B cell (primary cell): ENCODE measurements around the gene STXBP4. TPM values are rescaled to one million over a fixed set of nuclear protein-coding genes. Genes with fewer than 3 reads are reported as not detected.

ENCODE experiments used
- ATAC-seq: fragments of 200-7000 bp; cut with Tn5 transposase; one replicate; pipeline ENCODE4 v1.10.0; 2021; ENCODE audit warnings: low read depth, mild to moderate bottlenecking, moderate number of reproducible peaks, moderate library complexity
- CTCF ChIA-PET: fragments of 350-600 bp; sonication (Branson Sonifier 250); formaldehyde crosslinking; loops from one replicate; lab custom pipeline; 2021; ENCODE audit warnings: antibody characterized with exemption, inconsistent platforms; lab: Charles Lee
- POLR2A ChIA-PET: fragments of 350-600 bp; sonication (Branson Sonifier 250); formaldehyde crosslinking; loops from one replicate; lab custom pipeline; 2021; ENCODE audit warnings: antibody characterized with exemption; lab: Charles Lee
- DNase-seq: peaks from one replicate; pipeline ENCODE4 v3.0.0; 2013
- H2AFZ ChIP-seq: 2 replicates; pipeline ENCODE4 v1.6.1; 2012; ENCODE audit warnings: mild to moderate bottlenecking, low read depth, low read length; ENCODE audit not compliant: insufficient read depth, poor library complexity, severe bottlenecking
- H3K27ac ChIP-seq, 2 donors: 1 replicate in 1 of 2; 2 replicates in 1 of 2; pipeline ENCODE4 v1.5.1; 2012 to 2013; ENCODE audit warnings: low read length in 2 of 2, mild to moderate bottlenecking in 2 of 2, moderate library complexity in 1 of 2
- H3K27me3 ChIP-seq, 4 experiments: fragments of 200-600 bp in 1 of 4; sonication (generic) in 1 of 4; replicated peaks in 1 of 4; 1 replicate in 2 of 4; 2 replicates in 2 of 4; pipeline versions ENCODE4 v1.6.1 to v1.7.0; 2013 to 2016; ENCODE audit warnings: low read length in 3 of 4, mild to moderate bottlenecking in 2 of 4, mixed read lengths in 1 of 4, moderate library complexity in 1 of 4; ENCODE audit not compliant: insufficient read depth in 4 of 4, control insufficient read depth in 3 of 4; ENCODE audit errors: control extremely low read depth in 1 of 4
- H3K36me3 ChIP-seq, 2 experiments: replicated peaks in 1 of 2; 1 replicate in 1 of 2; 2 replicates in 1 of 2; pipeline versions ENCODE4 v1.6.1 to v1.7.1; 2013; ENCODE audit warnings: low read length in 1 of 2; ENCODE audit not compliant: insufficient read depth in 2 of 2, control insufficient read depth in 1 of 2; ENCODE audit errors: control extremely low read depth in 1 of 2, extremely low read depth in 1 of 2
- H3K4me1 ChIP-seq, 2 donors: fragments of 200-600 bp in 1 of 2; sonication (generic) in 1 of 2; 1 replicate in 1 of 2; 2 replicates in 1 of 2; pipeline versions ENCODE4 v1.5.1 to v1.6.1; 2013 to 2017; ENCODE audit warnings: low read length in 2 of 2; ENCODE audit not compliant: control insufficient read depth in 2 of 2, insufficient read depth in 2 of 2
- H3K4me2 ChIP-seq: replicated peaks from 2 replicates; pipeline ENCODE3; 2012; ENCODE audit warnings: mild to moderate bottlenecking, low read depth, low read length; ENCODE audit not compliant: poor library complexity, severe bottlenecking
- H3K4me3 ChIP-seq, 5 experiments: fragments of 200-600 bp in 1 of 5; sonication (generic) in 1 of 5; 1 replicate in 3 of 5; 2 replicates in 2 of 5; pipeline versions ENCODE4 v1.5.1 to v1.7.0; 2011 to 2016; ENCODE audit warnings: low read length in 4 of 5, mild to moderate bottlenecking in 4 of 5, low read depth in 2 of 5, control low read depth in 1 of 5, moderate library complexity in 1 of 5; ENCODE audit not compliant: insufficient read depth in 1 of 5; ENCODE audit errors: control extremely low read depth in 1 of 5, extremely low read depth in 1 of 5
- H3K79me2 ChIP-seq: fragments of 200-600 bp; sonication (generic); one replicate; pipeline ENCODE4 v1.6.0; 2016; ENCODE audit warnings: low read length; ENCODE audit not compliant: control insufficient read depth, insufficient read depth
- H3K9ac ChIP-seq: fragments of 200-600 bp; sonication (generic); 2 replicates; pipeline ENCODE4 v1.6.1; 2017; ENCODE audit warnings: mild to moderate bottlenecking, low read length, moderate library complexity
- H3K9me3 ChIP-seq, 3 donors: one replicate each; pipeline versions ENCODE4 v1.6.1 to v1.7.1; 2013; ENCODE audit warnings: low read length in 2 of 3; ENCODE audit not compliant: control insufficient read depth in 2 of 3, insufficient read depth in 1 of 3; ENCODE audit errors: control extremely low read depth in 1 of 3
- H4K20me1 ChIP-seq: 2 replicates; pipeline ENCODE4 v1.6.0; 2012; ENCODE audit warnings: mild to moderate bottlenecking, low read length; ENCODE audit not compliant: insufficient read depth, control insufficient read depth, poor library complexity, severe bottlenecking
- H3K27ac Mint-ChIP-seq: one replicate; pipeline ENCODE4 v1.8.0; 2021; ENCODE audit warnings: mixed read lengths
- H3K27me3 Mint-ChIP-seq: one replicate; pipeline ENCODE4 v1.8.0; 2021; ENCODE audit warnings: mixed read lengths
- H3K4me1 Mint-ChIP-seq: one replicate; pipeline ENCODE4 v1.8.0; 2021; ENCODE audit warnings: mixed read lengths
- H3K4me3 Mint-ChIP-seq: one replicate; pipeline ENCODE4 v1.8.0; 2021; ENCODE audit warnings: mixed read lengths
- H3K9me3 Mint-ChIP-seq: one replicate; pipeline ENCODE4 v1.8.0; 2022; ENCODE audit warnings: mixed read lengths; ENCODE audit not compliant: insufficient read depth
- CTCF ChIP-seq: fragments of 200-600 bp; IDR thresholded peaks from one replicate; pipeline ENCODE4 v1.8.0; 2022; ENCODE audit warnings: antibody characterized with exemption, mild to moderate bottlenecking
- EZH2 ChIP-seq: IDR thresholded peaks from 2 replicates; pipeline ENCODE4 v1.6.1; 2012; ENCODE audit warnings: borderline replicate concordance, low read depth, mild to moderate bottlenecking, moderate library complexity, low read length; ENCODE audit not compliant: insufficient read depth, poor library complexity, severe bottlenecking
- WGBS: methylation state at CpG from one replicate; pipeline ENCODE4 v1.1.5; 2013; ENCODE audit warnings: missing lambda C conversion rate; ENCODE audit not compliant: insufficient coverage; 5-methylcytosine and 5-hydroxymethylcytosine counted together
- intact Hi-C: fragments of 100-400 bp; cut with micrococcal nuclease; formaldehyde crosslinking; loops from one replicate; pipeline ENCODE4 v1.10.0; 2022
- polyA plus RNA-seq: library from polyadenylated mRNA; depleted of rRNA; stranded (reverse); fragments of >200 nt; gene quantifications from 2 replicates; pipeline ENCODE4 v1.2.3, GENCODE V29; 2012
- total RNA-seq, 2 donors: library from RNA; stranded (reverse); fragments of 120-200 nt in 1 of 2; gene quantifications; 1 replicate in 1 of 2; 2 replicates in 1 of 2; pipeline versions ENCODE4 v1.2.3 to v1.2.4, GENCODE V29; 2013 to 2022

STXBP4 gene
- total and polyA plus RNA-seq, 2 donors (not counting 1 experiment from before 2014, with no cell fraction given), result 1.2 to 11.4 TPM

GRCh38 chr17:55161935-55162555 is 193.5 kb downstream of the STXBP4 start:
- H3K27me3 Mint-ChIP-seq, result no peaks in the 10 kb centered on the region
- no peak for DNase-seq
- 94% methylated on average over 3 of the region's 7 CpGs for WGBS
- H3K36me3 ChIP-seq, result no peaks in the 10 kb centered on the region
- H3K9ac ChIP-seq, result no peak overlapping the region
- H3K4me3 Mint-ChIP-seq, result no peak overlapping the region
- H2AFZ ChIP-seq, result no peak overlapping the region
- POLR2A ChIA-PET, result no interaction called here
- no peaks in the 10 kb centered on the region for H3K4me1 ChIP-seq
- no peak overlapping the region for H3K4me3 ChIP-seq
- no peaks in the 10 kb centered on the region for H3K79me2 ChIP-seq
- CTCF ChIA-PET, result no interaction called here
- no peaks in the 10 kb centered on the region for H3K9me3 Mint-ChIP-seq
- H3K27ac ChIP-seq, result no peak overlapping the region
- no peak overlapping the region for H3K4me2 ChIP-seq
- no peaks in the 10 kb centered on the region for H4K20me1 ChIP-seq
- H3K9me3 ChIP-seq, result no peaks in the 10 kb centered on the region
- no peaks in the 10 kb centered on the region for H3K27me3 ChIP-seq
- no peak overlapping the region for H3K27ac Mint-ChIP-seq
- intact Hi-C loops, result no loop called here
- H3K4me1 Mint-ChIP-seq, result peaks cover 3% of the 10 kb centered on the region
- no peak for ATAC-seq
- TF ChIP-seq CTCF, result no peak
- TF ChIP-seq EZH2, result no peak

- H3K4me3 Mint-ChIP-seq, result no peak overlapping the region
- POLR2A ChIA-PET, result no interaction called here
Observed at GRCh38 chr17:55162556-55162946, 194.0 kb downstream of the STXBP4 start.

More at GRCh38 chr17:55162556-55162946, 194.0 kb downstream of the STXBP4 start:
- H3K36me3 ChIP-seq, result no peaks in the 10 kb centered on the region
- no peaks in the 10 kb centered on the region for H3K9me3 ChIP-seq
- no peak overlapping the region for H3K27ac Mint-ChIP-seq
- no peaks in the 10 kb centered on the region for H3K27me3 ChIP-seq
- no peaks in the 10 kb centered on the region for H4K20me1 ChIP-seq
- H3K79me2 ChIP-seq, result no peaks in the 10 kb centered on the region
- TF ChIP-seq EZH2, result no peak
- no peak for TF ChIP-seq CTCF
- no peak overlapping the region for H3K27ac ChIP-seq
- no peak overlapping the region for H3K4me3 ChIP-seq
- intact Hi-C loops, result no loop called here
- H3K27me3 Mint-ChIP-seq, result no peaks in the 10 kb centered on the region
- ATAC-seq (no peak), DNase-seq (no peak)
- no peaks in the 10 kb centered on the region for H3K9me3 Mint-ChIP-seq
- H3K9ac ChIP-seq, result no peak overlapping the region
- H3K4me1 ChIP-seq, result no peaks in the 10 kb centered on the region
- no peak overlapping the region for H2AFZ ChIP-seq
- H3K4me1 Mint-ChIP-seq, result peaks cover 4% of the 10 kb centered on the region
- no peak overlapping the region for H3K4me2 ChIP-seq
- CTCF ChIA-PET, result no interaction called here
